Activated CD8-positive, alpha-beta memory T cell treated with anti-CD3 and anti-CD28 coated beads for 4 hours (primary cell): ENCODE results near the gene SPATA24.
"Not testable (repeated sequence)": the region's sequence is repeated elsewhere in the genome, so short reads cannot be mapped to it uniquely, and the experiment has no call there.

Source experiments
- DNase-seq, 2 donors: peaks; one replicate each; pipeline ENCODE4 v3.0.0-alpha.2; 2020; ENCODE audit warnings: low read depth in 2 of 2

SPATA24 gene

GRCh38 chr5:139382807-139383206 lies 21.1 kb downstream of the SPATA24 start:
- DNase-seq, result no peak

- DNase-seq, result no peak
These were observed 21.8 kb downstream of the SPATA24 start for GRCh38 chr5:139381837-139382761.

- DNase-seq, result no peak
These were observed 24.1 kb downstream of the SPATA24 start for GRCh38 chr5:139379626-139380449.

- no peak for DNase-seq
These were observed 24.9 kb downstream of the SPATA24 start for GRCh38 chr5:139378941-139379361.

GRCh38 chr5:139378101-139378825 lies 25.6 kb downstream of the SPATA24 start:
- no peak for DNase-seq

GRCh38 chr5:139377226-139377625 lies 26.7 kb downstream of the SPATA24 start:
- DNase-seq, result no peak

GRCh38 chr5:139376364-139376763 lies 27.5 kb downstream of the SPATA24 start:
- DNase-seq, result no peak

GRCh38 chr5:139374909-139375308 lies 29.0 kb downstream of the SPATA24 start:
- no peak for DNase-seq

GRCh38 chr5:139371482-139372435 lies 32.1 kb downstream of the SPATA24 start:
- no peak for DNase-seq

- DNase-seq, result no peak
These were observed 34.7 kb downstream of the SPATA24 start for GRCh38 chr5:139369181-139369580.

- no peak for DNase-seq
These were observed 35.3 kb downstream of the SPATA24 start for GRCh38 chr5:139368613-139369012.

GRCh38 chr5:139364466-139364865 lies 39.4 kb downstream of the SPATA24 start:
- DNase-seq, result no peak

- DNase-seq, result no peak
These were observed 40.0 kb downstream of the SPATA24 start for GRCh38 chr5:139363937-139364336.

GRCh38 chr5:139361835-139362429 lies 42.0 kb downstream of the SPATA24 start:
- no peak for DNase-seq

GRCh38 chr5:139360384-139360783 lies 43.5 kb downstream of the SPATA24 start:
- no peak for DNase-seq

GRCh38 chr5:139358064-139358463 lies 45.8 kb downstream of the SPATA24 start:
- no peak for DNase-seq

- not testable (repeated sequence) for DNase-seq
These were observed 48.0 kb downstream of the SPATA24 start for GRCh38 chr5:139355900-139356299.

GRCh38 chr5:139354186-139354585 lies 49.7 kb downstream of the SPATA24 start:
- no peak for DNase-seq

- not testable (repeated sequence) for DNase-seq
These were observed 56.0 kb downstream of the SPATA24 start for GRCh38 chr5:139347863-139348262.
